HUES48 (cell line): ENCODE measurements around the gene DOCK7.

Experiments
- H3K27ac ChIP-seq: one replicate; pipeline ENCODE4 v1.7.0; 2013; ENCODE audit warnings: low read depth, low read length, inconsistent platforms
- H3K27me3 ChIP-seq: 2 replicates; pipeline ENCODE4 v1.6.1; 2013; ENCODE audit warnings: mild to moderate bottlenecking, low read length; ENCODE audit not compliant: control insufficient read depth, insufficient read depth
- H3K36me3 ChIP-seq: 2 replicates; pipeline ENCODE4 v1.6.1; 2013; ENCODE audit warnings: low read length; ENCODE audit not compliant: control insufficient read depth, insufficient read depth
- H3K4me1 ChIP-seq: 2 replicates; pipeline ENCODE4 v1.6.1; 2013; ENCODE audit warnings: mild to moderate bottlenecking, low read length; ENCODE audit not compliant: control insufficient read depth, insufficient read depth
- H3K4me3 ChIP-seq: 2 replicates; pipeline ENCODE4 v1.5.1; 2013; ENCODE audit warnings: mild to moderate bottlenecking, low read depth, low read length
- H3K9ac ChIP-seq: 2 replicates; pipeline ENCODE4 v1.6.1; 2013; ENCODE audit warnings: mild to moderate bottlenecking, low read depth, low read length, moderate library complexity
- H3K9me3 ChIP-seq: 2 replicates; pipeline ENCODE4 v1.6.1; 2013; ENCODE audit warnings: low read length; ENCODE audit not compliant: control insufficient read depth, insufficient read depth

The DOCK7 gene, protein sequence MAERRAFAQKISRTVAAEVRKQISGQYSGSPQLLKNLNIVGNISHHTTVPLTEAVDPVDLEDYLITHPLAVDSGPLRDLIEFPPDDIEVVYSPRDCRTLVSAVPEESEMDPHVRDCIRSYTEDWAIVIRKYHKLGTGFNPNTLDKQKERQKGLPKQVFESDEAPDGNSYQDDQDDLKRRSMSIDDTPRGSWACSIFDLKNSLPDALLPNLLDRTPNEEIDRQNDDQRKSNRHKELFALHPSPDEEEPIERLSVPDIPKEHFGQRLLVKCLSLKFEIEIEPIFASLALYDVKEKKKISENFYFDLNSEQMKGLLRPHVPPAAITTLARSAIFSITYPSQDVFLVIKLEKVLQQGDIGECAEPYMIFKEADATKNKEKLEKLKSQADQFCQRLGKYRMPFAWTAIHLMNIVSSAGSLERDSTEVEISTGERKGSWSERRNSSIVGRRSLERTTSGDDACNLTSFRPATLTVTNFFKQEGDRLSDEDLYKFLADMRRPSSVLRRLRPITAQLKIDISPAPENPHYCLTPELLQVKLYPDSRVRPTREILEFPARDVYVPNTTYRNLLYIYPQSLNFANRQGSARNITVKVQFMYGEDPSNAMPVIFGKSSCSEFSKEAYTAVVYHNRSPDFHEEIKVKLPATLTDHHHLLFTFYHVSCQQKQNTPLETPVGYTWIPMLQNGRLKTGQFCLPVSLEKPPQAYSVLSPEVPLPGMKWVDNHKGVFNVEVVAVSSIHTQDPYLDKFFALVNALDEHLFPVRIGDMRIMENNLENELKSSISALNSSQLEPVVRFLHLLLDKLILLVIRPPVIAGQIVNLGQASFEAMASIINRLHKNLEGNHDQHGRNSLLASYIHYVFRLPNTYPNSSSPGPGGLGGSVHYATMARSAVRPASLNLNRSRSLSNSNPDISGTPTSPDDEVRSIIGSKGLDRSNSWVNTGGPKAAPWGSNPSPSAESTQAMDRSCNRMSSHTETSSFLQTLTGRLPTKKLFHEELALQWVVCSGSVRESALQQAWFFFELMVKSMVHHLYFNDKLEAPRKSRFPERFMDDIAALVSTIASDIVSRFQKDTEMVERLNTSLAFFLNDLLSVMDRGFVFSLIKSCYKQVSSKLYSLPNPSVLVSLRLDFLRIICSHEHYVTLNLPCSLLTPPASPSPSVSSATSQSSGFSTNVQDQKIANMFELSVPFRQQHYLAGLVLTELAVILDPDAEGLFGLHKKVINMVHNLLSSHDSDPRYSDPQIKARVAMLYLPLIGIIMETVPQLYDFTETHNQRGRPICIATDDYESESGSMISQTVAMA (N-terminal part only)

DNA sequence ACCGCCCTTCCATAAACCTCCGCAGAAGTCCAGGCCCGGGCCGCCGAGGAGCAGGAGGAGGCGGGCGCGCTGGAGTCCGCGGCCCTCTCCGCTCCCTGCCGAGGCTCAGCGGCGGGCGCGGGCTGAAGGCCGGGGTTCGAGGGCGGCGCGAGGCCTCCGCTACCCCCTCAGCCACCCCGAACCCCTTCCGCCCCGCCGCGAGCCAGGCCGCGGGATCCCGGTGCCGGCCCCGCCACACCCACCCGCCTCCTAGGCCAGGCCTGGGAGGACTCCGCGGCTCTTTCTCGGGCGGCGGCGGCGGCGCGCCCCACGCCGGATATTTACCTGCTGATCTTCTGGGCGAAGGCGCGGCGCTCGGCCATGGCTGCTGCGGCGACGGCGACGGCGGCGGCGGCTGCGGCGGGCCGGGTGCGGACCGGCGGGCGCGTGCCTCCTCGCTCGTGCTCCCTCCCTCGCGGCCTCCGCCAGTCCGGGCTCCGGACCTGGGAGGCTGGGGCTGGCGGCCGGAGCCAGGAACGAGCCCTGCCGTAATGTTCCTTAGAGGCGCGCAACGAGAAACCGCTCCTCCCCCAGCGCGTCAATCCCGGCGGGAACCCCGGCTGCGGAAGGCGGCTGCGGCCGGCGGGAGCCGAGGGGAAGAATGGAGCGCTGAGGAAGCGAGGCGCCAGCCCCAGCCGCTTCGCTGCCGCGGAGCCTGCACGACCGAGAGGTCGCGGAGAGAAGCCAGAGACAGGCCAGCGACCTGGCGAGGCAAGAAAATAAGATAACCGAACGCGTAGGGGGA is at the start of gene DOCK7:
Gene DOCK7, minus strand, starts transcription at position 484 of the 784 bp plus-strand sequence. Its CDS starts 122 bp downstream, at position 362.
- Histone ChIP-seq H3K9ac (peak within 1 kb of the TSS; percentile 85), H3K9me3 (no peaks in the 10 kb centered on the region), H3K36me3 (no peaks in the 10 kb centered on the region), H3K27ac (peak within 1 kb of the TSS; percentile 83), H3K27me3 (no peaks in the 10 kb centered on the region), H3K4me1 (peaks cover 19% of the 10 kb centered on the region; the same call in 1 of the 2 replicates), H3K4me3 (peak within 1 kb of the TSS; percentile 88)

DNA sequence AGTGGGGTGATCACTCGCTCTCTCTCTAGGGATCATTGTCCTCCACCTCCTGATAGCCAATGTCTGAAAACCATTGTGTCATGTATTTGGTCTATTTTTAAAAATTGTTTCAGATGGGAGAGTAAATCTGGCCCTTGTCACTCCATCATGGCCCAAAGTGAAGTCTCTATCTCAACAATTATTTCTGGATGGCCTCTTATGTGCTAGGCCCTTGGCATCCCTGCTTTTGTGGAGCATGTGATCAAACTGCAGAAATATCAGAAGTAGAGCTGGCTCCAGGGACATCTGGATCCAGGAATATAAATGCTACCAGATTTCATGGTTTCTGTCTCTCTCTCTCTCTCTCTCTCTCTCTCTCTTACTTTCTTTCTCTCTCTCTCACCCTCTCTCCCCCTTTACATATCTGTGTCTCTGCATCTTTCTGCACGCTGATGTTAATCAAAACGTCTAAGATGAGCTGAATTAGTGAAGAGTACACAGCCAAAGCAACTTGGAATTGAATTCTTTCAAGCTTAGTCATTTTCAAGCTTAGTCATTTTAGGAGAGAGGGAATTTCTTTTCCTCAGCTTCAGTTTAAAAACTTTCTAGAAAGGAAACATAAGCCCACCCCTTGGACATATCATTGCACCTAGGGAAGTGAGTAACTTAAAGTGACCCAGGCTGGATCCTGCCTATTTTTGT is 47.4 kb upstream of the DOCK7 start:
- H3K36me3 ChIP-seq = no peaks in the 10 kb centered on the region
- no peak overlapping the region for H3K27ac ChIP-seq
- 0 out of 2 replicates have a peak, but pooled peaks cover 7% of the 10 kb centered on the region for H3K4me1 ChIP-seq
- H3K4me3 ChIP-seq = no peak overlapping the region
- no peak overlapping the region for H3K9ac ChIP-seq
- no peaks in the 10 kb centered on the region for H3K27me3 ChIP-seq
- no peaks in the 10 kb centered on the region for H3K9me3 ChIP-seq

DNA sequence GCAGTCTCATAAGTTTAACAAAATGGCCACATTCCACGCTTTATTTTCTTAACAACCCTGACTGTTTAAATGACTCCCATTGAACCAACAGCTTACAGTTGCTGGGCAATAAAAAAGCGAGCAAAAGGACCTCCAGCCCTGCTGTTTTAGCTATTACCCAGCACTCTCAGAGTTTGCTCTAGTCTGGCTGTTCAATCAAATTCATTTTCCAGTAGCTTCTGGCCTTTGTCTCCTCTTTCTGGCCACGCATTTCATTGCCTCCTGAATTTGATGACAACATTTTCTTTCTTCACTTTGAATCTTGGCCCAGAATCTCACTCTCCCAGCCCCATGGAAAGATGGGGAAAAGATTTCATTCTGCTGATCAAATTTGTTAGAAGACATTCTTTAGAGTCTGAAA is 44.1 kb upstream of the DOCK7 start:
- no peak overlapping the region for H3K27ac ChIP-seq
- H3K27me3 ChIP-seq = no peaks in the 10 kb centered on the region
- no peak overlapping the region for H3K4me3 ChIP-seq
- no peaks in the 10 kb centered on the region for H3K9me3 ChIP-seq
- H3K9ac ChIP-seq = no peak overlapping the region
- H3K36me3 ChIP-seq = no peaks in the 10 kb centered on the region
- H3K4me1 ChIP-seq = peaks cover 14% of the 10 kb centered on the region

DNA sequence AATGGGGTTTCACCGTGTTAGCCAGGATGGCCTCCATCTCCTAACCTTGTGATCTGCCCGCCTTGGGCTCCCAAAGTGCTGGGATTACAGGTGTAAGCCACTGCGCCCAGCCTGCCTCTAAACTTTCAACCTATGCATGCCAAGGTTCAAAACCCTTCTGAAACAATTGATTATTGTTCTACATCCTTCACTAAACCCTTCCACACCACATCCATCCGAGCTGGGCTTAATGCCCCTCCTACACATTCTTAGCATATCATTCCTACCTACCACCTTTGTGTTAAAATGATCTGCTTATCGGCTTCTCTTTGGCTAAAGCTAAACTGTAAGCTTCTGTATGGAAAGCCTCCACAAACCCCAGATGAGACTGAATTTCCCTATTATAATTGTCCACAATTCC is 40.8 kb upstream of the DOCK7 start:
- H3K36me3 ChIP-seq = no peaks in the 10 kb centered on the region
- no peak overlapping the region for H3K4me3 ChIP-seq
- peaks cover 25% of the 10 kb centered on the region for H3K4me1 ChIP-seq
- H3K9me3 ChIP-seq = no peaks in the 10 kb centered on the region
- no peaks in the 10 kb centered on the region for H3K27me3 ChIP-seq
- no peak overlapping the region for H3K9ac ChIP-seq
- no peak overlapping the region for H3K27ac ChIP-seq

DNA sequence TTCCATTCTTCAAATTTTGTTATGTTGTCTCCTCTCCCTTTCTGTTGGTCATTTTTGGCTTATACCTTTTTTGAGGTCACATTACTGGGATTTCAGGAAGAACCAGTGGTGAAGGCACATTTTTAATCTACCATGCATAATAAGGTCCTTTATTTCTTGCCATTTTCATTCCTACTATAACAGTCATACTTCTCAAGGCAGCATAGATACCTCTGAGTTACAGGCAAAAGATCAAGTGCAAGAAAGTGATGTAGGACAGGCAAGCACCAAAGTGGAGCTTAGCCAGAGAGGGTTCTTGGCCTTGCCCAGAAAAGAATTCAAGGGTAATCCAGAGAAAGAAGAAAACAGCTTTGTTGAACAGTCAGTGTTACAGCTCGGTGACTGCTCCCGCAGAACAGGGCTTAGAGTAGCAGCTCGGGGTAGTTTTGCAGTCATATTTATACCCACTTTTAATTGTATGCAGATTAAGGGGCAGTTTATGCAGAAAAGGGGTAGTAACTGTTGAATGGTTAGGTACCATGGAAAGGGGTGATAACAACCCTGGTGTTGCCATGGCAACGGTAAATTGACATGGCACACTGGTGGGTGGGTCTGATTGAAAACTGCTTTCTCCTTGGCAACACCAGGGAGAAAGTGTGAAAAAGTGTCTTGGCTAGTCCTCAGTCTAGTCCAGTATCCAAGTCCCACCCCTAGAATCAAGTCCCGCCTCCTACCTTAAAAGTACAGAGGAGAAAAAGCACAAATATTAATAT is 39.6 kb upstream of the DOCK7 start:
- no peak overlapping the region for H3K27ac ChIP-seq
- H3K36me3 ChIP-seq = no peaks in the 10 kb centered on the region
- H3K4me1 ChIP-seq = peaks cover 25% of the 10 kb centered on the region
- no peak overlapping the region for H3K9ac ChIP-seq
- no peaks in the 10 kb centered on the region for H3K9me3 ChIP-seq
- H3K27me3 ChIP-seq = no peaks in the 10 kb centered on the region
- no peak overlapping the region for H3K4me3 ChIP-seq

DNA sequence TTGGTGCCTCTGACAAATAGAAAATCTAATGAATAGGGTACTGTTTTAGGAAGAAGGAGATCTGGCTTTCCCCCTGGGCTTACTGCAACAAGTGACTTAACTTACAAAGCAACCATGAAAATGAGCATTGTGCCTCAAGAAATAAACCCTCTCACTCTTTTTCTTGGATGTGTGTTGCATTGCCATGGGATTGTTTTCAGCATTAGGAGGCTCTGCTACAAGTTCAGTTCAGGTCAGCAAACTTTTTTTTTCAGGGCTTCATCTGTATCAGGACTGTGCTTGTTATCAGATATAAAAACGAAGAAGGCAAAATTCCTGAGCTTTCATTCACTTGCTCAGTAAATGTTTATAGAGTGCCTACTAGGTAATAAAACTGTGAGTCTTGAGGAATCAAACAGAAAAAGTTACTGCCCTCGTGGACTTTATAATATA is 37.8 kb upstream of the DOCK7 start:
- no peak overlapping the region for H3K4me3 ChIP-seq
- no peak overlapping the region for H3K27ac ChIP-seq
- H3K9me3 ChIP-seq = no peaks in the 10 kb centered on the region
- no peaks in the 10 kb centered on the region for H3K27me3 ChIP-seq
- H3K4me1 ChIP-seq = peaks cover 18% of the 10 kb centered on the region
- no peak overlapping the region for H3K9ac ChIP-seq
- no peaks in the 10 kb centered on the region for H3K36me3 ChIP-seq

DNA sequence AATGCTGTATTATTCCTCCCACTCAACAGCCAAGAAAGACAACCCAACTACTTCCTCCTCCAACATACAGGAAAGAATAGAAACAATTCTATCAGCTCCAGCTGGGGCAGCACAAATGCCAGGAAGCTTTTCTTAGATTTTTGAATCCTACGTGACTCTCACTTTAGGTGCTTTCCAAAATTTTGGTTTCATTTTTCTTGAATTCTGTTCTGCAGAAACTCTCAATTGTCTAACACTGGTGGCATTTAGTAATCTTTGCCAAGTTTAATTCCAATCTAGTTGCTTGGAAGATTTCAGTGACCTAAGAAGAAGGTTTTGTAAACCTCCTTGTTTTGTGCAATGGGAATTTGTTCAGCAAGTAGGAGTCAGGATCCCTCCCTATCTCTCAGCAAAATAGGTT is 37.1 kb upstream of the DOCK7 start:
- no peaks in the 10 kb centered on the region for H3K36me3 ChIP-seq
- no peaks in the 10 kb centered on the region for H3K9me3 ChIP-seq
- H3K27ac ChIP-seq = peak overlapping the region; percentile 81
- H3K27me3 ChIP-seq = no peaks in the 10 kb centered on the region
- H3K4me1 ChIP-seq = peaks cover 18% of the 10 kb centered on the region
- no peak overlapping the region for H3K9ac ChIP-seq
- no peak overlapping the region for H3K4me3 ChIP-seq

DNA sequence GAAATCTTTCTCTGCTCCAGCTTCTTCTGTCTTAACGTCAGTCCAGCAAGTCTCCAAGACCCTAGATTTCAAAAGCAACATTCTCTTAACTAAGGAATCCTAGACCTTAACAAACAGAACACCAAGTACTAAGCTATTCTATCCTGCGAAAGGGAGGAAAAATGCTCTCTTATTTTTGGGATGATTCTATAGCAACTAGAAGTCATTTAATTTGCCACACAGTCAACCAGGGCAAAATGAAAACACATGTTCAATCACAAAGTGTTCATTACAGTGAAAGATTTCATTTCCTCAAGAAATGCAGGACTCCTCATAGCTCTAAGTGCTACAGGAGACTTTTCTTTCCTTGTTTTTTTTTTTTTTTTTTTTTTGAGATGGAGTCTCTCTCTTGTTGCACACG is 36.2 kb upstream of the DOCK7 start:
- Histone ChIP-seq H3K4me1 (peaks cover 17% of the 10 kb centered on the region), H3K9ac (no peak overlapping the region), H3K9me3 (no peaks in the 10 kb centered on the region), H3K4me3 (no peak overlapping the region), H3K36me3 (no peaks in the 10 kb centered on the region), H3K27me3 (no peaks in the 10 kb centered on the region), H3K27ac (no peak overlapping the region)

DNA sequence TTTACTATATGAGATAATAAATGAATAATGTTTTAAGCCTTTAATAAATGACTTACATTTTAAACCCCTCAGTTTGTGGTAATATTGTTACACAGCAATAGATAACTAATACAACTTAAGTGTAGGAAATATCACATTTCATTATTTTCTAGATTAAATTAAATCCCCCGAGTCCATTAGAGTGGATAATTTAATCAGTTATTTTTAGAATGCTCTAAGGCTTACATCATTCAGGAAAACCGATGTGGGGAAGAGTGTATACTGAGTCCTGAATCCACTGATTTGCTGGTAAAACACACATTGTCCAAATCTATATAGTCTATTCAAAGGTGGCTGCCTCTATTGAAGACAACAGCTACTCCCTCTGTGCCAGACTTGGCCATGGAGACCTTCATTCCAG is 35.7 kb upstream of the DOCK7 start:
- Histone ChIP-seq H3K27ac (no peak overlapping the region), H3K27me3 (no peaks in the 10 kb centered on the region), H3K36me3 (no peaks in the 10 kb centered on the region), H3K9me3 (no peaks in the 10 kb centered on the region), H3K9ac (no peak overlapping the region), H3K4me1 (peaks cover 12% of the 10 kb centered on the region), H3K4me3 (no peak overlapping the region)
